K562 (cell line): ENCODE measurements around the gene ADAT2. TPM values are rescaled to one million over a fixed set of nuclear protein-coding genes. Genes with fewer than 3 reads are reported as not detected.

Experiments used
- ATF1 ChIP-seq, 2 experiments: fragments of 450-650 bp in 1 of 2; IDR thresholded peaks; 2 replicates each; pipeline ENCODE4 v1.6.1; 2016; ENCODE audit warnings: missing compliant biosample characterization in 1 of 2, missing genetic modification characterization in 1 of 2
- CBFB ChIP-seq: sonication (generic); formaldehyde crosslinking; IDR thresholded peaks from 2 replicates; pipeline ENCODE4 v1.4.0; 2020; ENCODE audit warnings: mild to moderate bottlenecking, missing genetic modification reagents
- CEBPB ChIP-seq: fragments of 450-650 bp; IDR thresholded peaks from 2 replicates; pipeline ENCODE4 v1.6.1; 2016; ENCODE audit warnings: missing genetic modification characterization, missing compliant biosample characterization
- EP300 ChIP-seq: IDR thresholded peaks from 2 replicates; pipeline ENCODE4 v1.6.1; 2012; ENCODE audit warnings: low read length, improper control_type of control experiment
- ETS2 ChIP-seq: IDR thresholded peaks from 2 replicates; pipeline ENCODE4 v1.6.1; 2016; ENCODE audit warnings: borderline replicate concordance, missing genetic modification characterization, mild to moderate bottlenecking, moderate library complexity, missing compliant biosample characterization; ENCODE audit not compliant: poor library complexity, severe bottlenecking
- GABPB1 ChIP-seq: sonication (generic); formaldehyde crosslinking; IDR thresholded peaks from 2 replicates; pipeline ENCODE4 v1.8.0; 2022; ENCODE audit warnings: mild to moderate bottlenecking, missing genetic modification reagents
- HMG20B ChIP-seq: fragments of 250-450 bp; sonication (Bioruptor Pico); IDR thresholded peaks from 2 replicates; pipeline ENCODE4 v1.5.0; 2021; ENCODE audit warnings: mild to moderate bottlenecking
- HNRNPUL1 ChIP-seq: fragments of 200-400 bp; formaldehyde crosslinking; IDR thresholded peaks from 2 replicates; pipeline ENCODE4 v1.6.1; 2017; ENCODE audit warnings: low read length
- NR1H2 ChIP-seq: sonication (generic); formaldehyde crosslinking; IDR thresholded peaks from 2 replicates; pipeline ENCODE4 v1.4.0; 2020; ENCODE audit warnings: mild to moderate bottlenecking, missing genetic modification reagents
- PCBP2 ChIP-seq: fragments of 200-400 bp; formaldehyde crosslinking; IDR thresholded peaks from 2 replicates; pipeline ENCODE4 v1.6.1; 2018; ENCODE audit warnings: low read length, low read depth, mild to moderate bottlenecking, moderate library complexity; ENCODE audit not compliant: poor library complexity, severe bottlenecking
- TAF15 ChIP-seq: fragments of 200-400 bp; formaldehyde crosslinking; IDR thresholded peaks from 2 replicates; pipeline ENCODE4 v1.6.1; 2017; ENCODE audit warnings: mild to moderate bottlenecking, low read depth, low read length, moderate library complexity
- YBX1 ChIP-seq: fragments of 450-650 bp; IDR thresholded peaks from 2 replicates; pipeline ENCODE4 v1.7.1; 2016; ENCODE audit warnings: mild to moderate bottlenecking
- ZNF79 ChIP-seq: fragments of 250-450 bp; sonication (Bioruptor Pico); IDR thresholded peaks from 2 replicates; pipeline ENCODE4 v1.4.0; 2020; ENCODE audit warnings: low read depth, mild to moderate bottlenecking, moderate library complexity
- polyA plus RNA-seq, 8 experiments: library from polyadenylated mRNA; depleted of rRNA in 4 of 8; stranded (reverse) in 5 of 8; unstranded in 3 of 8; fragments of >200 nt; fragmentation: Nextera tagmentation in 2 of 8; fragmentation: Illumina TruSeq in 1 of 8; extraction: Ambion mirVana in 2 of 8; extraction: Trizol in 1 of 8; gene quantifications; 2 replicates each; pipeline versions ENCODE4 v1.2.1 to v1.2.3, GENCODE V29; 2011 to 2014; ENCODE audit warnings: inconsistent platforms in 1 of 8, missing spikeins in 1 of 8
- total RNA-seq, 7 experiments: library from RNA; depleted of rRNA in 6 of 7; stranded (reverse); fragments of >200 nt in 6 of 7; fragmentation: Illumina TruSeq in 2 of 7; extraction: Trizol in 2 of 7; gene quantifications; 2 replicates each; pipeline versions ENCODE4 v1.2.1 to v1.2.3, GENCODE V29; 2011 to 2021; ENCODE audit warnings: low replicate concordance in 1 of 7
- TF ChIP-seq, protein P1 (sequence below): fragments of 250-450 bp; sonication (Bioruptor Pico); IDR thresholded peaks from 2 replicates; pipeline ENCODE4 v1.4.0; 2020; ENCODE audit warnings: mild to moderate bottlenecking
- TF ChIP-seq, protein P2 (sequence below), 2 experiments: fragments of 250-450 bp in 1 of 2; fragments of 450-650 bp in 1 of 2; sonication (Bioruptor Pico) in 1 of 2; IDR thresholded peaks; 2 replicates each; pipeline versions ENCODE4 v1.6.1 to v1.8.0; 2016 to 2021; ENCODE audit warnings: mild to moderate bottlenecking in 2 of 2, moderate library complexity in 2 of 2, missing compliant biosample characterization in 1 of 2, missing genetic modification characterization in 1 of 2
- TF ChIP-seq, protein P3 (sequence below): sonication (generic); formaldehyde crosslinking; IDR thresholded peaks from 2 replicates; pipeline ENCODE4 v1.8.0; 2022; ENCODE audit warnings: missing genetic modification reagents, mild to moderate bottlenecking, borderline replicate concordance
- TF ChIP-seq, protein P4 (sequence below): fragments of 450-650 bp; IDR thresholded peaks from 2 replicates; pipeline ENCODE4 v1.6.1; 2016; ENCODE audit warnings: mild to moderate bottlenecking
- TF ChIP-seq, protein P5 (sequence below): sonication (generic); formaldehyde crosslinking; IDR thresholded peaks from 2 replicates; pipeline ENCODE4 v1.8.0; 2022; ENCODE audit warnings: mild to moderate bottlenecking, missing genetic modification reagents

The ADAT2 gene
- total and polyA plus RNA-seq, 9 of the 15 experiments (the other 6 are each of a cell fraction or from before 2014, with no cell fraction given), result 13.0 to 62.5 (median 31.7) TPM

DNA sequence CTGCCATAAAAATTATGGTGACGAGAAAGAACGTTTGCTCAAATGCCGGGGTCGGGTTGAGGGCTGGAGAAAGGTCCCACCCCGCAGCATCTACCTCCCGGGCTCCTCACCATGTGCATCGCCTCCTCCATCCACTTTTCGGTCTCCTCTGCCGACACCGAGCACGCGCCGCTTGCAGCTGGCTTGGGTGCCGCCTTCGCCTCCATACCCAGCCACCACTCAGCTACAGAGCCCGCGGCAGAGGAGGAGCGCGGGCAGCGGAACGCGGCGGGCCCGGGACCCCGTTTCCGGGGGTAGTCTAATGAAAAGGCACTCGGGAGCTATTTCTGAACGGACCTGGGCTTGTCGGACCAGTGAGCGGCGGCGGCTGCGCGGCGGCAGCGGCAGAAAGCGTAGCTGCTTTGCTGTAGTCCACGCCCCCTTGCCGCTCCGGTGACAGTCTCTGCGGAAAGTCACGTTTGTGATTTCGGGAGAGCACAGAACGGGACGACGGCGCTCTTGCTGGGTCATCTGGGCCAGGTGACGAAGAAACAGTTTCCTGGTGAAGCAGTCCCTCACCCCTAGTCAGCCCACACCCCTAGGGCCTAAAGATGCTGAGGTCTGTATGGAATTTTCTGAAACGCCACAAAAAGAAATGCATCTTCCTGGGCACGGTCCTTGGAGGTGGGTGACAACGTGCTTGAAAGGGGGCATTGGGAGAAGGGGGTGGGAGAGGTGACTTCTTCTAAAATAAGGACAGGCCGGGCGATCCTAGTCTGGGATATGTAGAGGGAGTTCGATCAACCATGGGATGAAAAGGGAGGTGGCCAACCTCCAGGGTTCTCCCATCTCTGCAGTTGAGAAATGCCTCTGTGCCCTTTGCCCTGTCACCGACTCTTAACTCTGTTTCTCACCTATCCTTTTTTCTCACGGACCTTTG lies at the start of gene ADAT2, which contains the start of gene PEX3 (continued):
- TF ChIP-seq ETS2 (tag) (no peak), GABPB1 (CRISPR knock-in tag) (peak; percentile 99), NR1H2 (peak; percentile 73; the same call in 1 of the 2 replicates), CBFB (CRISPR knock-in tag) (peak; percentile 58), YBX1 (no peak), TAF15 (no peak), HNRNPUL1 (no peak), HMG20B (CRISPR knock-in tag) (no peak), ZNF79 (no peak), ATF1 (CRISPR knock-in tag; IDR thresholded peaks at IDR 0.05) (no peak), ATF1 (tag; IDR thresholded peaks at IDR 0.05) (peak; percentile 95), CEBPB (tag) (no peak), PCBP2 (no peak), EP300 (peak; percentile 79)
- TF ChIP-seq, protein P1, sequence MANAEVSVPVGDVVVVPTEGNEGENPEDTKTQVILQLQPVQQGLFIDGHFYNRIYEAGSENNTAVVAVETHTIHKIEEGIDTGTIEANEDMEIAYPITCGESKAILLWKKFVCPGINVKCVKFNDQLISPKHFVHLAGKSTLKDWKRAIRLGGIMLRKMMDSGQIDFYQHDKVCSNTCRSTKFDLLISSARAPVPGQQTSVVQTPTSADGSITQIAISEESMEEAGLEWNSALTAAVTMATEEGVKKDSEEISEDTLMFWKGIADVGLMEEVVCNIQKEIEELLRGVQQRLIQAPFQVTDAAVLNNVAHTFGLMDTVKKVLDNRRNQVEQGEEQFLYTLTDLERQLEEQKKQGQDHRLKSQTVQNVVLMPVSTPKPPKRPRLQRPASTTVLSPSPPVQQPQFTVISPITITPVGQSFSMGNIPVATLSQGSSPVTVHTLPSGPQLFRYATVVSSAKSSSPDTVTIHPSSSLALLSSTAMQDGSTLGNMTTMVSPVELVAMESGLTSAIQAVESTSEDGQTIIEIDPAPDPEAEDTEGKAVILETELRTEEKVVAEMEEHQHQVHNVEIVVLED, result peak; percentile 94
- TF ChIP-seq, protein P2, sequence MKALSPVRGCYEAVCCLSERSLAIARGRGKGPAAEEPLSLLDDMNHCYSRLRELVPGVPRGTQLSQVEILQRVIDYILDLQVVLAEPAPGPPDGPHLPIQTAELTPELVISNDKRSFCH (CRISPR knock-in tag; IDR thresholded peaks at IDR 0.05), result no peak
- TF ChIP-seq, protein P2 (tag; IDR thresholded peaks at IDR 0.05), result peak; percentile 93
- TF ChIP-seq, protein P3, sequence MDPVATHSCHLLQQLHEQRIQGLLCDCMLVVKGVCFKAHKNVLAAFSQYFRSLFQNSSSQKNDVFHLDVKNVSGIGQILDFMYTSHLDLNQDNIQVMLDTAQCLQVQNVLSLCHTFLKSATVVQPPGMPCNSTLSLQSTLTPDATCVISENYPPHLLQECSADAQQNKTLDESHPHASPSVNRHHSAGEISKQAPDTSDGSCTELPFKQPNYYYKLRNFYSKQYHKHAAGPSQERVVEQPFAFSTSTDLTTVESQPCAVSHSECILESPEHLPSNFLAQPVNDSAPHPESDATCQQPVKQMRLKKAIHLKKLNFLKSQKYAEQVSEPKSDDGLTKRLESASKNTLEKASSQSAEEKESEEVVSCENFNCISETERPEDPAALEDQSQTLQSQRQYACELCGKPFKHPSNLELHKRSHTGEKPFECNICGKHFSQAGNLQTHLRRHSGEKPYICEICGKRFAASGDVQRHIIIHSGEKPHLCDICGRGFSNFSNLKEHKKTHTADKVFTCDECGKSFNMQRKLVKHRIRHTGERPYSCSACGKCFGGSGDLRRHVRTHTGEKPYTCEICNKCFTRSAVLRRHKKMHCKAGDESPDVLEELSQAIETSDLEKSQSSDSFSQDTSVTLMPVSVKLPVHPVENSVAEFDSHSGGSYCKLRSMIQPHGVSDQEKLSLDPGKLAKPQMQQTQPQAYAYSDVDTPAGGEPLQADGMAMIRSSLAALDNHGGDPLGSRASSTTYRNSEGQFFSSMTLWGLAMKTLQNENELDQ (CRISPR knock-in tag), result no peak
- TF ChIP-seq, protein P4, sequence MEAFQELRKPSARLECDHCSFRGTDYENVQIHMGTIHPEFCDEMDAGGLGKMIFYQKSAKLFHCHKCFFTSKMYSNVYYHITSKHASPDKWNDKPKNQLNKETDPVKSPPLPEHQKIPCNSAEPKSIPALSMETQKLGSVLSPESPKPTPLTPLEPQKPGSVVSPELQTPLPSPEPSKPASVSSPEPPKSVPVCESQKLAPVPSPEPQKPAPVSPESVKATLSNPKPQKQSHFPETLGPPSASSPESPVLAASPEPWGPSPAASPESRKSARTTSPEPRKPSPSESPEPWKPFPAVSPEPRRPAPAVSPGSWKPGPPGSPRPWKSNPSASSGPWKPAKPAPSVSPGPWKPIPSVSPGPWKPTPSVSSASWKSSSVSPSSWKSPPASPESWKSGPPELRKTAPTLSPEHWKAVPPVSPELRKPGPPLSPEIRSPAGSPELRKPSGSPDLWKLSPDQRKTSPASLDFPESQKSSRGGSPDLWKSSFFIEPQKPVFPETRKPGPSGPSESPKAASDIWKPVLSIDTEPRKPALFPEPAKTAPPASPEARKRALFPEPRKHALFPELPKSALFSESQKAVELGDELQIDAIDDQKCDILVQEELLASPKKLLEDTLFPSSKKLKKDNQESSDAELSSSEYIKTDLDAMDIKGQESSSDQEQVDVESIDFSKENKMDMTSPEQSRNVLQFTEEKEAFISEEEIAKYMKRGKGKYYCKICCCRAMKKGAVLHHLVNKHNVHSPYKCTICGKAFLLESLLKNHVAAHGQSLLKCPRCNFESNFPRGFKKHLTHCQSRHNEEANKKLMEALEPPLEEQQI, result peak; percentile 91
- TF ChIP-seq, protein P5, sequence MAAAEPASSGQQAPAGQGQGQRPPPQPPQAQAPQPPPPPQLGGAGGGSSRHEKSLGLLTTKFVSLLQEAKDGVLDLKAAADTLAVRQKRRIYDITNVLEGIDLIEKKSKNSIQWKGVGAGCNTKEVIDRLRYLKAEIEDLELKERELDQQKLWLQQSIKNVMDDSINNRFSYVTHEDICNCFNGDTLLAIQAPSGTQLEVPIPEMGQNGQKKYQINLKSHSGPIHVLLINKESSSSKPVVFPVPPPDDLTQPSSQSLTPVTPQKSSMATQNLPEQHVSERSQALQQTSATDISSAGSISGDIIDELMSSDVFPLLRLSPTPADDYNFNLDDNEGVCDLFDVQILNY (CRISPR knock-in tag), result peak; percentile 4; the same call in 1 of the 2 replicates
